HG03097 (cell line): ENCODE results near the gene GFI1B.
"Not testable (repeated sequence)": the region's sequence is repeated elsewhere in the genome, so short reads cannot be mapped to it uniquely, and the experiment has no call there.

Experiments used
- ATAC-seq: cut with Tn5 transposase; IDR thresholded peaks from one replicate; pipeline ENCODE4 v1.9.1; 2021; ENCODE audit not compliant: unreplicated experiment, low FRiP score

GFI1B gene

GRCh38 chr9:133005957-133006356 lies 27.5 kb downstream of the GFI1B start:
- ATAC-seq: no peak

GRCh38 chr9:133006731-133007352 lies 28.3 kb downstream of the GFI1B start:
- ATAC-seq: no peak

- no peak for ATAC-seq
These were observed 29.9 kb downstream of the GFI1B start for GRCh38 chr9:133008406-133008805.

- ATAC-seq: no peak
These were observed 30.3 kb downstream of the GFI1B start for GRCh38 chr9:133008824-133009223.

GRCh38 chr9:133009906-133010582 lies 31.6 kb downstream of the GFI1B start:
- ATAC-seq: no peak

- ATAC-seq: no peak
These were observed 36.2 kb downstream of the GFI1B start for GRCh38 chr9:133014696-133015095.

GRCh38 chr9:133023117-133023890 lies 44.8 kb downstream of the GFI1B start:
- ATAC-seq: no peak

- ATAC-seq: no peak
These were observed 47.9 kb downstream of the GFI1B start for GRCh38 chr9:133026426-133026825.

GRCh38 chr9:133027134-133027533 lies 48.6 kb downstream of the GFI1B start:
- no peak for ATAC-seq

GRCh38 chr9:133028221-133028620 lies 49.7 kb downstream of the GFI1B start:
- no peak for ATAC-seq

GRCh38 chr9:133029994-133030316 lies 51.5 kb downstream of the GFI1B start:
- no peak for ATAC-seq

GRCh38 chr9:133030317-133031129 lies 52.0 kb downstream of the GFI1B start, which contains the start of gene GTF3C5:
Gene GTF3C5 (plus strand): TSS chr9:133030997. CDS start chr9:133031012, 15 bp downstream.
- peak; percentile 93 for ATAC-seq

- no peak for ATAC-seq
These were observed 52.6 kb downstream of the GFI1B start for GRCh38 chr9:133031130-133031422.

GRCh38 chr9:133031496-133031911 lies 53.0 kb downstream of the GFI1B start:
- ATAC-seq: no peak

GRCh38 chr9:133032171-133032570 lies 53.7 kb downstream of the GFI1B start:
- ATAC-seq: no peak

GRCh38 chr9:133035669-133036068 lies 57.2 kb downstream of the GFI1B start:
- ATAC-seq: no peak

GRCh38 chr9:133037775-133038515 lies 59.5 kb downstream of the GFI1B start:
- no peak for ATAC-seq

- ATAC-seq: not testable (repeated sequence)
These were observed 62.5 kb downstream of the GFI1B start for GRCh38 chr9:133040892-133041479.
